GM18505 (cell line): Measurements from ENCODE around the gene GPR176.

Source experiments
- ATAC-seq: cut with Tn5 transposase; IDR thresholded peaks from one replicate; pipeline ENCODE4 v1.9.1; 2021; ENCODE audit not compliant: unreplicated experiment
- POLR2A ChIP-seq: IDR thresholded peaks from 4 replicates; pipeline ENCODE4 v1.6.1; 2011; ENCODE audit warnings: borderline replicate concordance; ENCODE audit not compliant: insufficient read depth, insufficient read length; ENCODE audit errors: extremely low read depth

The GPR176 gene

DNA sequence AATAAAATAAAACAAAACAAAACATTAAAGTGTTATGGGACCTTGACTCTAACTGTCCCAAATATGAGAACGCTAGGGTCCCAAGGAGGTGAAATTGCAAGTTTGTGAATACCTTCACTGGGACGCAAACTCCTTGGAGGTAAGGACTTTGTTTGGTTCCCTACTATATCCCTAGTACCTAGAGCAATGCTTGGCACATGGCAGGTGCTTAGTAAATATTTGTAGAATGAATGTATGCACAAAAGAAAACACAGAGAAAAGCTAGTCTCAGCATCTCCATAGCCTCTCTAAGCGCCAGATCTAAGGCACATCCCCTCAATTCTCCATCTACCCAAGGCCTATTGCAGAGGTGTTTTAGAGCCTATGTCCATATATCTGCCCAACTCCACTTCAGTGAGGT is 30.5 kb downstream of the GPR176 start:
- ATAC-seq: no peak

DNA sequence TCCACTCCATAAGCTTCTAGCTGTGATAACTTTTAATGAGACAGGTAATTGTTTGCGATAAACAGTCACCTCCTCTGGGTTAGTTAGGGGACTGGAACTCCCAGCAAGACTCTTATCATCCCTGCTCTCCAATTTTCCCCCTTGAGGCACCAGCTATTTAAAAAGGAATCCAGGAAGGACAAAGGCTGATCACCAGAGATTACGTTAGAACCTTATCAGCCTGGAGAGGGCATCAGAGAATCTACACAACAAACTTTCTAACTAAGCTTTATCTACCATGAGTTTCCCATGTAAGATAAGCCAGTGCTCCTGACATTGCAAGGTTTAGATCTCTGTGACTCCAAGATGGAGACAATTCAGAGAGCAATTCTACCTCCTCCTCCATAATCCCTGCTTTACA is 31.3 kb downstream of the GPR176 start:
- no peak for TF ChIP-seq POLR2A
- ATAC-seq: no peak

More for the DNA sequence above, 30.5 kb downstream of the GPR176 start:
- no peak for TF ChIP-seq POLR2A

DNA sequence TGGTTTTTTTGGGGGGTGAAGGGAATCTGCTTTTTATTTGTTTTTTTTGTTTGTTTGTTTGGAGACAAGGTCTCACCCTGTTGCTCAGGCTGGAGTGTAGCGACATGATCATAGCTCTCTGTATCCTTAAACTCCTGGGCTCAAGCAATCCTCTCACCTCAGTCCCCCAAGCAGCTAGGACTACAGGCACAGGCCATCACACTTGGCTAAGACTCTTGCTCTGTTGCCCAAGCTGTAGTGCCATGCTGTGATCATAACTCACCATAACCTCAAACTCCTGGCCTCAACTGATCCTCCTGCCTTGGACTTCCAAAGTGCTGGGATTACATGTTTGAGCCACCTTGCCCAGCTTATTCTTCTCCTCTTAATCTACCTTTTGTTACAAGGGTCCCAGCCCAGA is 31.8 kb downstream of the GPR176 start:
- no peak for TF ChIP-seq POLR2A
- ATAC-seq: no peak

DNA sequence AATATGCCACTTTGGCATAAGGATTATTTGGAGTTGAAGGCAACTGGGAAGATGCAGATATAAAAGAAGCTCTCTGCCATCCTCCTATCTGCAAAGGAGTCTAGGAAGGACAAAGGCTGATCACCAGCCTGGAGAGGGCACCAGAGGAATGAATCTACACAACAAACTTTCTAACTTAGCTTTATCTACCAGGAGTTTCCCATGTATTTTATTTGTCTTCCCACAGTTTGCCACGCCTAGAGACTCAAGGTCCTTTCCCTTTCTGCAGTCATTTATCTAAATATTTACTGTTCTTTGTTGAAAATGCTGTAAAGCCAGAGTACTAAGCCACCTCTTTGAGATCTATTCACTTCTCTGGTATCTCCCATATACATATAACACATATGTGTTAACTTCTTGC is 32.2 kb downstream of the GPR176 start:
- ATAC-seq: no peak
- no peak for TF ChIP-seq POLR2A

DNA sequence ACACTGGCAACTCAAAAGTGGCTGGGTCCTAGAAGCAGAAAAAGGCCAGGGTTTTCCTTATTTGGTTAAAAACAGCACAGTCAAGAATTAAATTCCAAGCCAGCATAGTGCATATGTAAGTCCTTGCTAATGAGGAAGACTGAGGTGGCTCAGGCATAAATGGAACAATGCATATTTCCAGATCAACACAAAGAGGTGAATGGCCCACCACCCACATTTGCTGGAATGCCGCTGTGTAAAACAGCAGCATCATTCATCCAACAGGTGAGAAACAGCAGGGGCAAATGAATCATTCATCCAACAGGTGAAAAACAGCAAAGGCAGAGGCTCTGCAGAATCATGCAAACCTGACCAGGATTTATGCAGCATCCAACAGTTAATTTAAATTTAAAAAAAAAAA is 32.9 kb downstream of the GPR176 start:
- ATAC-seq: no peak
- no peak for TF ChIP-seq POLR2A

DNA sequence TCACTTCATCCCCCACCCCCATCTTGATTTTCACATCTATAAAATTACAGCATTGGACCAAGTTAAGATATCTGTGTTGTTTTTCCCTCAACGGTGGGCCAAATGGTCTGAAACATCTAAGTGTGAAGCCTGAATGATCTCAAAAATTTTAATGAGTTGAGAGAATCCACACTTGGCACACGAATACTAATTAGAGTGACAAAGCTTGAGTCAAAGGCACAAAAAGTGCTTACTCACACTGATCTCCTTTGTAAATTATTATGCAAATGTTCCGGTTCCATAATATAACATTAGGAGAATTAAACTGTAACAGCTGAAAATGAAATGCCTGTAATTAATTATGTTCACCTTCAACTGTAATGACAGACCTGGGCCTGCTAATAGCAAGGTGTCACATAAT is 33.6 kb downstream of the GPR176 start:
- TF ChIP-seq POLR2A: no peak
- no peak for ATAC-seq

DNA sequence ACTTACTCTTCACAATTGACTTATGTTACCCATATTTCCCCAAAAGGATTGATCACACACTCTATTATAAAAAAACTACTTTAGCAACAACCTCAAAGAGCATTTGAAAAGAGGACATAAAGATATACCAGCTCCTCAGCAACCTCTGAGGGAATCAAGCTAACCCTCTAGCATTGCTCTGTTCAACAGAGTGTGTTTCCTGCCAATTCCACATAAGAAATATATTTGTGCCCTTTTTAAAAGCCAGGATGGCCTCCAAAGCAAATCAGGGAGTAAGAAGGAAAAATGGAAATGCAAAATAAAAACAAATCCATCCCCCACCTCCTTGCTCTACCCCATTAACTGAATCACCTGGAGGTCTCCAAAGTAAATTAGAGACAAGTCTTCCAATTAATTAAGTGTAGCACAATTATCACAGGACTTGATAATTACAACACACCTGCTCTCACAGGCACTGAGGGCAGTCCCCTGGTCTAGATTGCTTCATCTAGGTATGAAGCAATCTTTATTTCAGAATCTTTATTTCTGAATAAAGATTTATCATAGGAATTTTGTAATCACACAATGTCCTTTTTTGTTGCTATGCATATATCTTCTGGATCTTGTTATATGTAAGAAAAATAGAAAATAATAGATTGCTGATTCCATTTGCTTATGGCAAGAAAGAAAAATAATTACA is 34.8 kb downstream of the GPR176 start:
- no peak for ATAC-seq
- no peak for TF ChIP-seq POLR2A

DNA sequence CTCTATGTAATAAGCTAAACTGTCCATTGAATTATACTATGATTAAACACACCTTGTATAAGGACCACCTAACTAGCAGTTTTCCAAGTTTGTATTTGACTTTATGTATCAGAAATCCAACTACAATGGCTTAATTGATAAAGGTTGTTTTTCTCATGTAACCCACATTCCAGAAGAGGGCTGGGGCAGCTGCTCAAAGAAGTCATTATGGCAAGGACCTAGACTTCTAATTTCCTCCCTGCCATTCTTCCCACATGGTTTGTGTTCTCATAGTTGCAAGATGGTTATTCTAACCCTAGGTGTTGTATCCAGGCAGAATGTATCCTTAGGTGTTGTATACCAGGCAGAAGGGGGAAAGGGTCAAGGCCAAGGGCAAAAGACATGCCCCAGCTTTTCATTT is 35.7 kb downstream of the GPR176 start:
- no peak for ATAC-seq
- TF ChIP-seq POLR2A: no peak

DNA sequence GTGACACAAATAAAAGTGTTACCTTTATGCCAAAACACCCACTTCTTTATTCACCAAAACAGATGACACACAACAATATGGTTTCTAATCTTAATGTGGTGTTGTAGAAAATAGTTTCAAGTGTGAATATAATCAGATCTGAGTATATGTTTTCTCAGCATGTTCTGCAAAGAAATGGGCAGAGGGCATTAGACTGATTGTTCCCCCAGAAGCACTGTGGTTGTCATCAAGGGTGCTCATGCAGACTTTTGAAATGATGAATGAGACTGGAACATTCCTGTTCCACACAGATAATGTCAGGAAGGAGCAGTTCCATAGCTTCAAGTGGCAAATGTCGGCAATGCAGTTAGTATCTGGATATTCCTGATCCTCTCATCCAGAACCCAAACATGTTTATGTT is 37.5 kb downstream of the GPR176 start:
- no peak for TF ChIP-seq POLR2A
- ATAC-seq: no peak

DNA sequence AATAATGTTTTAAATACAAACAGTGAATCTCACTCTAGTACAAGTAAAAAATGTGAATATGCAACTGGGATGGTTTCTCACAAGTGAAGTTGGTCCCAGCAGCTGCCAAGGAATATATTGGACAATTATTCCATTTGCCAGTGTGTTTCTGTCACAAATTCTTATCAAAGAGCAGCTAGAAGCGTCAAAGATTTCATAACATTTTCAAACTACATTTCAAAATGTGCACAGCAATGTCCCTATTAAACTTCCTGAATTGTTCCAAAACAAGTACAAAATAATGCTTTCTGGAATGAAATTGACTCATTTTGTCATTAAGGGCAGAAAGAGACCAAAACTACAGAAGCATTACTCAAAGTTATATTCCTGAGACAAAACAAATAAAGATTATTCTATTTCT is 38.3 kb downstream of the GPR176 start:
- no peak for ATAC-seq
- no peak for TF ChIP-seq POLR2A

DNA sequence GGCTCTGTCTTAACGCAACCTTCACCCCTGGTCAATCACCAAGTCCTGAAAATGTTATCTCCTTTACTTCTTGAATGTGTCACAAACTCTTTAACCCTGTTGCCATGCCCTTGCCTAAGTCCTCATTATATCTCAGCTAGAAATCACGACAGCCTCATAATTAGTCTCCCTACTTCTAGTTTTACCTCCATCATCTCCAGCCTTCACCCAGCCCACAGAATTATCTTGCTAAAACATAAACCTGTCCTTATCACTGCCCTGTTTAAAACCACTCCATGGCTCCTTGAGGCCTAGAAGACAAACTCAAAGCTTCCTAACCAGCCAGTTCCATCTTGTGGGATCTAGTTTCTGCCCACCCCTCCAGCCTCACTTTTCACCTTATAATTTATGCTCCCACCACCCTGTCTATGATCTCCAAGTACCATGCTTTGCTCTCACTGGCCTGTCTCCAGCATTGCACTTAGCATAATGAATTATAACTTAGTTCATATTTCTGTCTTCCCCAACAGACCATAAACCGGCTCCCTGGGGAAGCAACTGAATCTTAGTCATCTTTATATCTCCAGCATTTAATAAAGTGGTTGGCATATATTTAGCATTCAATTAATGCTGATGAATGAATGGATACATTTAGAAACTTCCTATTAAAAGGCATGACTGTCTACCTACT is 39.2 kb downstream of the GPR176 start:
- no peak for ATAC-seq
- TF ChIP-seq POLR2A: no peak

DNA sequence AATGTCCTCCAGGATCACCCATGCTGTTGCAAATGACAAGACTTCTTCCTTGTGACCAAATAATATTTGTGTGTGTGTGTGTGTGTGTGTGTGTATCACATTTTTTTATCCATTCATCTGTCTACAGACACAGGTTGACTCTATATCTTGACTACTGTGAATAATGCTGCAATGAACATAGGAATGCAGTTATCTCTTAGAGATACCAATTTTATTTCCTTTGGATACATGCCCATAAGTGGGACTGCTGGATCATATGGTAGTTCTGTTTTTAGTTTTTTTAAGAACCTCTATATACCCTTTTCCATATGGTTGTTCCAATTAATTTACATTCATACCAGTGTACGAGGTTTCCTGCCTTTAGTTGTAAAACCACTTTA is 41.7 kb downstream of the GPR176 start:
- ATAC-seq: no peak
- no peak for TF ChIP-seq POLR2A

DNA sequence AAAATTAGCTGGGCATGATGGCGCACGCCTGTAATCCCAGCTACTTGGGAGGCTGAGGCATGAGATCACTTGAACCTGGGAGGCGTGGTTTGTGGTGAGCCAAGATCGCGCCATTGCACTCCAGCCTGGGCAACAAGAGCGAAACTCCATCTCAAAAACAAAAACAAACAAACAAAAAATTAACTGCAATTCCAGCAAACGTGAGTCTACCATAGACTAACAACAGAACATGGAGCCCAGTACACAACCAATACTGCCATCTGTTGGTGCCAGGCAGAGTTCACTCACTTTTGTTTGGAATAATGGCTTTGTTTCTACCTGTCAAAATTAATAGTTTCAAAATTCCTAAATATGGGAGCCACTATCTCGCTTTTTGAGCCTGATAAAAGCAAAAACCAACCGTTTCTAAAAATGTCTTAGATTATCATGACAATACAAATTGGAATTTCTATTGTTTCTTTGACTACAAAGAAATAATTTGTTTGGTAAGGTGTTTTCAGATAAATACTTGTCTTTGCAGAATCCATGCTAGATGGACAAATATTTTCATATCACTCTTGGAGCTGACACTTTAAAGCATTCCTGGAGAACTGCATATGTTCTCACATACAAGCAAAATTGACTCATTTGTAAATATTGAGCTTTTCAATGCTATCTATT is 45.0 kb downstream of the GPR176 start:
- no peak for ATAC-seq
- no peak for TF ChIP-seq POLR2A

DNA sequence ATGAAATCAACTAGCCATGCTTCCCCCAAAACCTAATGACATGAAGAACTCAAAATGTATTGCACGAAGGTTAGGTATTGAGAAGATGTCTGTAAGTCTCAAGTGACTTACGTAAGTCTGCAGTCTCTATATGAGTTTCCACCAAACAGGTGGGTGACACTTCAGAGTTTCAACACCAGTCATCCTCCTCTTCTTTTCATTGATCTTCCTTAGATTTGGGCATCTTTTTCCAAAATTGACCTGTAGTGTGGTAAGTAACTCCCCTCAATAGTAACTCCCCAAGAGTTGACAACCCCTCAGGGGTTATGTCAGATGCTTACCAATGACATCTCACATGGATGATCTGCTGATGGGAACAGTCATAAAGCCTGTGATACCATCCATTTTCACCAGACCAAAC is 46.1 kb downstream of the GPR176 start:
- TF ChIP-seq POLR2A: no peak
- ATAC-seq: no peak

DNA sequence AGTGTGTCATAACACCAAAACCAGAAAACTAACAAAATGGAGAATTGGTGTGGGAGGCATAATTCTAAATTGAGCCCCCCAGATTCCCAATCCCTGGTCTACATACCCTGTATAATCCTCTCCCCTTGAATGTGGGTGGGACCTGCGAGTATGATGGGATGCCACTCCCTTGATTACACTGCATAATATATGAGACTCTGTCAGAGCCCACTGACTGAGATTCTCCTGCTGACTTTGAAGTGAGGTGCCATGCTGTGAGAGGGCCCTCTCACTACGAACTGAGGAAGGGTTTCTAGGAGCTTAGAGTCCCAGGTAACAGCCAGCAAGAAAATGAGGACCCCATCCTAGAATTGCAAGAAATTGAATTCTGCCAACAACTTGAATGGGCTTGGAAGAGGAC is 49.5 kb downstream of the GPR176 start:
- ATAC-seq: no peak
- no peak for TF ChIP-seq POLR2A

DNA sequence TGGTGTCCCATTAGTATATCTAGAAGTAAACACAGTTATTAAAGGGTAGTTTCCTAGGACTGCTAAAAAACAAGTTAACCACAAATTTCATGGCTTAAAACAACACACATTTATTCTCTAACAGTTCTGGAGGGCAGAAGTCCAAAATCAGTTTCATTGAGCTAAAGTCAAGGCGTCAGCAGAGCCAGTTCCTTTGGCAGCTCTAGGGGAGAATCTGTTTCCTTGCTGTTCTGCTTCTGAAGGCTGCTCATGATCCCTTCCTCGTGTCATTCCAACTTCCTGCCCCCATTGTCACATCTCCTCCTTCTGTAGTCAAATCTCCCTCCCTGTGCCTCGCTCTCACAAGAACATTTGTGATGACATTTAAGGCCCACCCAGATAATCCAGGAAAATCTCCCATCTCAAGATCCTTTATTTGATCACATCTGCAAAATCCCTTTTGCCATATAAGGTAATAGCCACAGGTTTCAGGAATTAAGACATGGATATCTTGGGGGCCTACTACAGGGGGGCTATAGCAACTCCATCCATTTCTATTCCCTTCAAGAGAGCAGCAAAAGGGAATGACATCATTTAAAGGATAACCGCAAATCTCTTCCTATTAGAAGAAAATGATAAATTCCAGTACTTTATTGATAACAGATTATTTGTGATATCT is 50.1 kb downstream of the GPR176 start:
- no peak for ATAC-seq

More for the DNA sequence above, 50.1 kb downstream of the GPR176 start:
- no peak for TF ChIP-seq POLR2A
